Keratinocyte (primary cell): ENCODE data around the gene TMEM271. TPM values are rescaled to one million over a fixed set of nuclear protein-coding genes. Genes with fewer than 3 reads are reported as not detected.

ENCODE experiments used
- DNase-seq: peaks from one replicate; pipeline ENCODE4 v3.0.0-alpha.2; 2011; ENCODE audit warnings: low read depth, missing footprints, low spot score
- FAIRE-seq: peaks from 2 replicates; lab custom pipeline; 2011; peaks lifted over from hg19 to GRCh38; lab: Jason Lieb, UNC
- H2AFZ ChIP-seq: 2 replicates; pipeline ENCODE4 v1.6.0; 2012; ENCODE audit warnings: low read length, control low read depth, inconsistent platforms; ENCODE audit not compliant: control insufficient read depth
- H3K27ac ChIP-seq: 2 replicates; pipeline ENCODE4 v1.5.1; 2011; ENCODE audit warnings: low read length; ENCODE audit not compliant: control insufficient read depth, insufficient read depth
- H3K27me3 ChIP-seq: 3 replicates; pipeline ENCODE4 v1.6.0; 2011; ENCODE audit warnings: low read length; ENCODE audit not compliant: control insufficient read depth, insufficient read depth; ENCODE audit errors: extremely low read depth
- H3K36me3 ChIP-seq, 2 experiments: 2 replicates in 1 of 2; 3 replicates in 1 of 2; pipeline ENCODE4 v1.5.1; 2011; ENCODE audit warnings: low read length in 2 of 2, mild to moderate bottlenecking in 1 of 2; ENCODE audit not compliant: control insufficient read depth in 2 of 2, insufficient read depth in 2 of 2; ENCODE audit errors: extremely low read depth in 1 of 2
- H3K4me1 ChIP-seq: 3 replicates; pipeline ENCODE4 v1.5.1; 2011; ENCODE audit warnings: low read length; ENCODE audit not compliant: control insufficient read depth, insufficient read depth; ENCODE audit errors: extremely low read depth
- H3K4me2 ChIP-seq: 3 replicates; pipeline ENCODE4 v1.6.0; 2011; ENCODE audit warnings: low read depth, low read length; ENCODE audit not compliant: control insufficient read depth, insufficient read depth; ENCODE audit errors: extremely low read depth
- H3K4me3 ChIP-seq, 3 experiments: fragments of 200-600 bp in 1 of 3; sonication (generic) in 1 of 3; 2 replicates in 2 of 3; 3 replicates in 1 of 3; pipeline ENCODE4 v1.5.1; 2011 to 2016; ENCODE audit warnings: low read length in 3 of 3, mild to moderate bottlenecking in 3 of 3, control low read depth in 2 of 3, inconsistent platforms in 1 of 3, low read depth in 1 of 3, mixed read lengths in 1 of 3, mixed run types in 1 of 3, moderate library complexity in 1 of 3; ENCODE audit not compliant: control insufficient read depth in 2 of 3, insufficient read depth in 2 of 3; ENCODE audit errors: extremely low read depth in 1 of 3
- H3K79me2 ChIP-seq: 2 replicates; pipeline ENCODE4 v1.6.0; 2012; ENCODE audit warnings: low read length; ENCODE audit not compliant: control insufficient read depth, insufficient read depth
- H3K9ac ChIP-seq: 3 replicates; pipeline ENCODE4 v1.6.0; 2011; ENCODE audit warnings: low read length; ENCODE audit not compliant: control insufficient read depth, insufficient read depth; ENCODE audit errors: extremely low read depth
- H3K9me1 ChIP-seq: 3 replicates; pipeline ENCODE4 v1.6.0; 2011; ENCODE audit warnings: low read length; ENCODE audit not compliant: control insufficient read depth, insufficient read depth; ENCODE audit errors: extremely low read depth
- H3K9me3 ChIP-seq: 2 replicates; pipeline ENCODE4 v1.5.1; 2012; ENCODE audit warnings: low read depth, low read length; ENCODE audit not compliant: control insufficient read depth
- H4K20me1 ChIP-seq: 3 replicates; pipeline ENCODE4 v1.6.0; 2011; ENCODE audit warnings: low read length; ENCODE audit not compliant: control insufficient read depth, insufficient read depth; ENCODE audit errors: extremely low read depth
- CTCF ChIP-seq, 3 experiments: IDR thresholded peaks in 1 of 3; conservative IDR thresholded peaks in 1 of 3; optimal IDR thresholded peaks in 1 of 3; 2 replicates in 2 of 3; 3 replicates in 1 of 3; pipeline versions ENCODE3 to v1.5.1; 2011; ENCODE audit warnings: low read length in 3 of 3, mild to moderate bottlenecking in 3 of 3, moderate library complexity in 2 of 3, control low read depth in 1 of 3, inconsistent platforms in 1 of 3; ENCODE audit not compliant: insufficient read depth in 2 of 3; ENCODE audit errors: extremely low read depth in 1 of 3
- EZH2 ChIP-seq: IDR thresholded peaks from one replicate; pipeline ENCODE4 v1.6.1; 2012; ENCODE audit warnings: inconsistent platforms, mild to moderate bottlenecking, low read length, moderate library complexity
- dilution Hi-C: fragments of 300-500 bp; cut with MboI; formaldehyde crosslinking; loops from one replicate; pipeline ENCODE4 v1.7.0; 2020; ENCODE audit warnings: low sequenced_read_pairs; ENCODE audit not compliant: extremely low pct_ligation_motif_present
- polyA plus RNA-seq, 5 experiments: library from polyadenylated mRNA; depleted of rRNA in 3 of 5; stranded (reverse) in 3 of 5; stranded (forward) in 1 of 5; unstranded in 1 of 5; fragments of >200 nt; gene quantifications; 1 replicate in 1 of 5; 2 replicates in 3 of 5; 3 replicates in 1 of 5; pipeline versions ENCODE4 v1.2.1 to v1.2.3, GENCODE V29; 2011 to 2012; ENCODE audit warnings: missing spikeins in 2 of 5, low read depth in 1 of 5, low replicate concordance in 1 of 5

TMEM271 gene
- polyA plus RNA-seq, 1 donor (not counting 4 experiments of a cell fraction or from before 2014, with no cell fraction given): not detected

- no peaks in the 10 kb centered on the region for H3K27me3 ChIP-seq
- peaks cover 19 to 35% of the 10 kb centered on the region in 2 experiments for H3K36me3 ChIP-seq
- no peak for DNase-seq
- H2AFZ ChIP-seq: no peak overlapping the region
- TF ChIP-seq CTCF (optimal IDR thresholded peaks at IDR 0.05 in 1 of 3, IDR thresholded peaks at IDR 0.05 in 1 of 3, conservative IDR thresholded peaks at IDR 0.05 in 1 of 3; ENCODE audit: extremely low read depth in 1 of 3, insufficient read depth in 2 of 3, low read length in 3 of 3) (no peak), EZH2 (no peak)
- no peak overlapping the region for H3K4me3 ChIP-seq
- dilution Hi-C loops: no loop called here
- H4K20me1 ChIP-seq: no peaks in the 10 kb centered on the region
- FAIRE-seq: no peak
- H3K79me2 ChIP-seq: no peaks in the 10 kb centered on the region
- H3K4me2 ChIP-seq: no peak overlapping the region
- H3K4me1 ChIP-seq: no peaks in the 10 kb centered on the region
- H3K9me1 ChIP-seq: peaks cover 2% of the 10 kb centered on the region
- no peaks in the 10 kb centered on the region for H3K9me3 ChIP-seq
- no peak overlapping the region for H3K9ac ChIP-seq
- H3K27ac ChIP-seq: no peak overlapping the region
Measured at GRCh38 chr4:536351-536972, 39.6 kb downstream of the TMEM271 start.

DNA sequence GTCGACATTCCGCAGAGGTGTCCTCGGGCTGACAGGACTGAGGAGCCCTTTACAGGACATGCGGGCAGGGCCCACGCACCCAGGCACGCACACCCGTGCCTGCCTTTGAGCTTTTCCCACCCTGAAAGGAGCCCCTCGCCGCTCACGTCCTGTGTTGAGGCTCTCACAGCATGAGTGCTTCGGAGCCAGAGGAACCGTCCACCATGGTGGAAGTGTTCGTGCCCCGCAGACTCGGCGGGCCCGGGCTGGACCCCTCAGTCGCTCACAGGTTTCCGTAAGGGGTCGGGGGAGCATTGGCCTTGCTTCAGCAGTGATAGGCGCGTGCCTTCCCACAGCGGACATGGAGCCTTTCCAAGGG is 40.2 kb downstream of the TMEM271 start:
- H3K27me3 ChIP-seq: no peaks in the 10 kb centered on the region
- no peaks in the 10 kb centered on the region for H3K4me1 ChIP-seq
- FAIRE-seq: no peak
- H3K9ac ChIP-seq: no peak overlapping the region
- no peak overlapping the region for H2AFZ ChIP-seq
- H3K79me2 ChIP-seq: no peaks in the 10 kb centered on the region
- dilution Hi-C loops: no loop called here
- peaks cover 2% of the 10 kb centered on the region for H3K9me1 ChIP-seq
- H3K9me3 ChIP-seq: no peaks in the 10 kb centered on the region
- no peak overlapping the region for H3K4me2 ChIP-seq
- DNase-seq: no peak
- no peak overlapping the region for H3K4me3 ChIP-seq
- peaks cover 24 to 40% of the 10 kb centered on the region in 2 experiments for H3K36me3 ChIP-seq
- no peaks in the 10 kb centered on the region for H4K20me1 ChIP-seq
- TF ChIP-seq EZH2 (no peak), CTCF (optimal IDR thresholded peaks at IDR 0.05 in 1 of 3, IDR thresholded peaks at IDR 0.05 in 1 of 3, conservative IDR thresholded peaks at IDR 0.05 in 1 of 3; ENCODE audit: extremely low read depth in 1 of 3, insufficient read depth in 2 of 3, low read length in 3 of 3) (no peak)
- H3K27ac ChIP-seq: no peak overlapping the region
